ENCODE results near the gene DENND1A. TPM values are rescaled to one million over a fixed set of nuclear protein-coding genes. Genes with fewer than 3 reads are reported as not detected.
A peak's percentile ranks its signal among the peaks of the same experiment; 100 is the strongest.

Gene DENND1A
- total RNA-seq, 1 donor from 2014 or later, result 16.3 TPM

- no peak for DNase-seq (ENCODE audit: low read depth)
Measured at GRCh38 chr9:123348317-123348992, 581.5 kb downstream of the DENND1A start.

- no peak for DNase-seq (ENCODE audit: low read depth)
Measured at GRCh38 chr9:123347289-123348060, 582.5 kb downstream of the DENND1A start.

- no peak for DNase-seq (ENCODE audit: low read depth)
Measured at GRCh38 chr9:123346826-123347225, 583.1 kb downstream of the DENND1A start.

- DNase-seq (ENCODE audit: low read depth), result peak; percentile 35
Measured at GRCh38 chr9:123346026-123346425, 583.9 kb downstream of the DENND1A start.

- peak; percentile 64 for DNase-seq (ENCODE audit: low read depth)
Measured at GRCh38 chr9:123345567-123345955, 584.4 kb downstream of the DENND1A start.

- no peak for DNase-seq (ENCODE audit: low read depth)
Measured at GRCh38 chr9:123344192-123344949, 585.6 kb downstream of the DENND1A start.

- no peak for DNase-seq (ENCODE audit: low read depth)
Measured at GRCh38 chr9:123343443-123344191, 586.3 kb downstream of the DENND1A start.

- no peak for DNase-seq (ENCODE audit: low read depth)
Measured at GRCh38 chr9:123342247-123342646, 587.7 kb downstream of the DENND1A start.

GRCh38 chr9:123341816-123342215 is 588.1 kb downstream of the DENND1A start:
- DNase-seq (ENCODE audit: low read depth), result no peak

- DNase-seq (ENCODE audit: low read depth), result no peak
Measured at GRCh38 chr9:123339666-123340510, 590.0 kb downstream of the DENND1A start.

GRCh38 chr9:123338710-123339665 is 590.9 kb downstream of the DENND1A start:
- DNase-seq (ENCODE audit: low read depth), result no peak

GRCh38 chr9:123337971-123338370 is 592.0 kb downstream of the DENND1A start:
- DNase-seq (ENCODE audit: low read depth), result peak; percentile 40

GRCh38 chr9:123336959-123337358 is 593.0 kb downstream of the DENND1A start:
- no peak for DNase-seq (ENCODE audit: low read depth)

GRCh38 chr9:123336449-123336848 is 593.5 kb downstream of the DENND1A start:
- DNase-seq (ENCODE audit: low read depth), result no peak

GRCh38 chr9:123335986-123336329 is 594.0 kb downstream of the DENND1A start:
- no peak for DNase-seq (ENCODE audit: low read depth)

- DNase-seq (ENCODE audit: low read depth), result peak; percentile 53
Measured at GRCh38 chr9:123335193-123335985, 594.5 kb downstream of the DENND1A start.

GRCh38 chr9:123334639-123335038 is 595.3 kb downstream of the DENND1A start:
- DNase-seq (ENCODE audit: low read depth), result no peak

GRCh38 chr9:123333058-123333669 is 596.8 kb downstream of the DENND1A start:
- peak; percentile 82 for DNase-seq (ENCODE audit: low read depth)
